Measurements from ENCODE around the gene F13A1. TPM values are rescaled to one million over a fixed set of nuclear protein-coding genes. Genes with fewer than 3 reads are reported as not detected.

Gene F13A1
- total RNA-seq = 24.3 TPM
- polyA plus RNA-seq = 22.5 TPM
- long read RNA-seq, donor 1, partial matches to known transcripts = 5 of 6 reads
- long read RNA-seq, donor 1, other reads (novel, unspliced or antisense) = 0 of 6 reads
- long read RNA-seq, donor 2 = 0 reads
- long read RNA-seq, donor 3, transcript F13A1-201 (15 exons, 3,999 nt) = major isoform, 10 of 10 reads
- long read RNA-seq, donor 3, partial matches to known transcripts = 0 of 10 reads
- long read RNA-seq, donor 3, other reads (novel, unspliced or antisense) = 0 of 10 reads
- long read RNA-seq, donor 4, partial matches to known transcripts = 0 of 4 reads
- long read RNA-seq, donor 4, other reads (novel, unspliced or antisense) = 0 of 4 reads
- long read RNA-seq, donor 5, transcript F13A1-201 (15 exons, 3,999 nt) = major isoform, 15 of 15 reads
- long read RNA-seq, donor 5, partial matches to known transcripts = 0 of 15 reads
- long read RNA-seq, donor 5, other reads (novel, unspliced or antisense) = 0 of 15 reads
- long read RNA-seq, donor 6, transcript F13A1-201 (15 exons, 3,999 nt) = major isoform, 7 of 15 reads
- long read RNA-seq, donor 6, partial matches to known transcripts = 7 of 15 reads
- long read RNA-seq, donor 6, other reads (novel, unspliced or antisense) = 0 of 15 reads
- long read RNA-seq, donor 7, transcript F13A1-201 (15 exons, 3,999 nt) = major isoform, 11 of 12 reads
- long read RNA-seq, donor 7, partial matches to known transcripts = 0 of 12 reads
- long read RNA-seq, donor 7, other reads (novel, unspliced or antisense) = 0 of 12 reads
- long read RNA-seq, donor 8, partial matches to known transcripts = 0 of 3 reads
- long read RNA-seq, donor 8, other reads (novel, unspliced or antisense) = 0 of 3 reads
- long read RNA-seq, donor 9, partial matches to known transcripts = 0 of 4 reads
- long read RNA-seq, donor 9, other reads (novel, unspliced or antisense) = 0 of 4 reads
- long read RNA-seq, donor 10, transcript F13A1-201 (15 exons, 3,999 nt) = major isoform, 7 of 16 reads
- long read RNA-seq, donor 10, partial matches to known transcripts = 9 of 16 reads
- long read RNA-seq, donor 10, other reads (novel, unspliced or antisense) = 0 of 16 reads

GRCh38 chr6:6319952-6320811, at the start of gene F13A1:
Gene F13A1 (minus strand): TSS chr6:6320662. CDS start chr6:6318664, 1,998 bp downstream.
- Histone ChIP-seq H3K4me3 (ENCODE audit: low read length in 2 of 2) (no peak within 1 kb of the TSS), H3K36me3 (ENCODE audit: control insufficient read depth in 2 of 2, insufficient read depth in 2 of 2, low read length in 1 of 2) (no peaks in the 10 kb centered on the region), H3K4me1 (ENCODE audit: control insufficient read depth in 2 of 2, insufficient read depth in 2 of 2, low read length in 2 of 2) (peaks cover 0 to 5% of the 10 kb centered on the region in 2 donors), H3K27me3 (ENCODE audit: control insufficient read depth in 2 of 2, insufficient read depth in 1 of 2, low read length in 1 of 2) (peaks cover 20 to 48% of the 10 kb centered on the region in 2 donors), H3K9me3 (ENCODE audit: control insufficient read depth in 2 of 2, insufficient read depth in 1 of 2, low read length in 1 of 2) (no peaks in the 10 kb centered on the region), H3K27ac (ENCODE audit: low read depth in 1 of 2, low read length in 1 of 2) (no peak within 1 kb of the TSS)
- peak in 2 of 9 donors; percentile 18 to 24 for DNase-seq (ENCODE audit: low read depth in 6 of 9, low spot score in 9 of 9)
- 6% methylated on average over 39 of the region's 39 CpGs for WGBS

- Histone ChIP-seq H3K27ac (ENCODE audit: low read depth in 1 of 2, low read length in 1 of 2) (no peak overlapping the region), H3K27me3 (ENCODE audit: control insufficient read depth in 2 of 2, insufficient read depth in 1 of 2, low read length in 1 of 2) (no peaks in the 10 kb centered on the region), H3K4me1 (ENCODE audit: control insufficient read depth in 2 of 2, insufficient read depth in 2 of 2, low read length in 2 of 2) (no peaks in the 10 kb centered on the region), H3K9me3 (ENCODE audit: control insufficient read depth in 2 of 2, insufficient read depth in 1 of 2, low read length in 1 of 2) (no peaks in the 10 kb centered on the region), H3K36me3 (ENCODE audit: control insufficient read depth in 2 of 2, insufficient read depth in 2 of 2, low read length in 1 of 2) (no peaks in the 10 kb centered on the region), H3K4me3 (ENCODE audit: low read length in 2 of 2) (no peak overlapping the region)
- no peak for DNase-seq (ENCODE audit: low read depth in 6 of 9, low spot score in 9 of 9)
- WGBS = 96% methylated on average over 1 of the region's 1 CpG
These were observed 48.2 kb upstream of the F13A1 start for GRCh38 chr6:6368684-6369052.

- Histone ChIP-seq H3K4me3 (ENCODE audit: low read length in 2 of 2) (no peak overlapping the region), H3K27me3 (ENCODE audit: control insufficient read depth in 2 of 2, insufficient read depth in 1 of 2, low read length in 1 of 2) (no peaks in the 10 kb centered on the region), H3K27ac (ENCODE audit: low read depth in 1 of 2, low read length in 1 of 2) (no peak overlapping the region), H3K36me3 (ENCODE audit: control insufficient read depth in 2 of 2, insufficient read depth in 2 of 2, low read length in 1 of 2) (no peaks in the 10 kb centered on the region), H3K9me3 (ENCODE audit: control insufficient read depth in 2 of 2, insufficient read depth in 1 of 2, low read length in 1 of 2) (no peaks in the 10 kb centered on the region), H3K4me1 (ENCODE audit: control insufficient read depth in 2 of 2, insufficient read depth in 2 of 2, low read length in 2 of 2) (no peaks in the 10 kb centered on the region)
- 83% methylated on average over 3 of the region's 3 CpGs for WGBS
- no peak for DNase-seq (ENCODE audit: low read depth in 6 of 9, low spot score in 9 of 9)
These were observed 47.7 kb upstream of the F13A1 start for GRCh38 chr6:6368040-6368683.

- no peaks in the 10 kb centered on the region for H3K27me3 ChIP-seq (ENCODE audit: control insufficient read depth in 2 of 2, insufficient read depth in 1 of 2, low read length in 1 of 2)
- no peak for DNase-seq (ENCODE audit: low read depth in 6 of 9, low spot score in 9 of 9)
- no peak overlapping the region for H3K4me3 ChIP-seq (ENCODE audit: low read length in 2 of 2)
- no peaks in the 10 kb centered on the region for H3K9me3 ChIP-seq (ENCODE audit: control insufficient read depth in 2 of 2, insufficient read depth in 1 of 2, low read length in 1 of 2)
- no peak overlapping the region for H3K27ac ChIP-seq (ENCODE audit: low read depth in 1 of 2, low read length in 1 of 2)
- H3K36me3 ChIP-seq (ENCODE audit: control insufficient read depth in 2 of 2, insufficient read depth in 2 of 2, low read length in 1 of 2) = no peaks in the 10 kb centered on the region
- WGBS = 82% methylated on average over 8 of the region's 8 CpGs
- H3K4me1 ChIP-seq (ENCODE audit: control insufficient read depth in 2 of 2, insufficient read depth in 2 of 2, low read length in 2 of 2) = no peaks in the 10 kb centered on the region
These were observed 46.3 kb upstream of the F13A1 start for GRCh38 chr6:6366803-6367202.

- no peaks in the 10 kb centered on the region for H3K4me1 ChIP-seq (ENCODE audit: control insufficient read depth in 2 of 2, insufficient read depth in 2 of 2, low read length in 2 of 2)
- H3K27ac ChIP-seq (ENCODE audit: low read depth in 1 of 2, low read length in 1 of 2) = no peak overlapping the region
- no peaks in the 10 kb centered on the region for H3K36me3 ChIP-seq (ENCODE audit: control insufficient read depth in 2 of 2, insufficient read depth in 2 of 2, low read length in 1 of 2)
- H3K27me3 ChIP-seq (ENCODE audit: control insufficient read depth in 2 of 2, insufficient read depth in 1 of 2, low read length in 1 of 2) = no peaks in the 10 kb centered on the region
- no peak overlapping the region for H3K4me3 ChIP-seq (ENCODE audit: low read length in 2 of 2)
- H3K9me3 ChIP-seq (ENCODE audit: control insufficient read depth in 2 of 2, insufficient read depth in 1 of 2, low read length in 1 of 2) = no peaks in the 10 kb centered on the region
- no peak for DNase-seq (ENCODE audit: low read depth in 6 of 9, low spot score in 9 of 9)
- WGBS = 97% methylated on average over 4 of the region's 4 CpGs
These were observed 44.8 kb upstream of the F13A1 start for GRCh38 chr6:6365242-6365641.

- Histone ChIP-seq H3K27me3 (ENCODE audit: control insufficient read depth in 2 of 2, insufficient read depth in 1 of 2, low read length in 1 of 2) (no peaks in the 10 kb centered on the region), H3K36me3 (ENCODE audit: control insufficient read depth in 2 of 2, insufficient read depth in 2 of 2, low read length in 1 of 2) (no peaks in the 10 kb centered on the region), H3K9me3 (ENCODE audit: control insufficient read depth in 2 of 2, insufficient read depth in 1 of 2, low read length in 1 of 2) (no peaks in the 10 kb centered on the region), H3K4me3 (ENCODE audit: low read length in 2 of 2) (no peak overlapping the region), H3K4me1 (ENCODE audit: control insufficient read depth in 2 of 2, insufficient read depth in 2 of 2, low read length in 2 of 2) (no peaks in the 10 kb centered on the region), H3K27ac (ENCODE audit: low read depth in 1 of 2, low read length in 1 of 2) (no peak overlapping the region)
- DNase-seq (ENCODE audit: low read depth in 6 of 9, low spot score in 9 of 9) = no peak
- WGBS = 71% methylated on average over 5 of the region's 5 CpGs
These were observed 41.8 kb upstream of the F13A1 start for GRCh38 chr6:6362056-6362840.

- Histone ChIP-seq H3K27ac (ENCODE audit: low read depth in 1 of 2, low read length in 1 of 2) (no peak overlapping the region), H3K9me3 (ENCODE audit: control insufficient read depth in 2 of 2, insufficient read depth in 1 of 2, low read length in 1 of 2) (no peaks in the 10 kb centered on the region), H3K4me3 (ENCODE audit: low read length in 2 of 2) (no peak overlapping the region), H3K36me3 (ENCODE audit: control insufficient read depth in 2 of 2, insufficient read depth in 2 of 2, low read length in 1 of 2) (no peaks in the 10 kb centered on the region), H3K4me1 (ENCODE audit: control insufficient read depth in 2 of 2, insufficient read depth in 2 of 2, low read length in 2 of 2) (no peaks in the 10 kb centered on the region), H3K27me3 (ENCODE audit: control insufficient read depth in 2 of 2, insufficient read depth in 1 of 2, low read length in 1 of 2) (peaks cover 0 to 3% of the 10 kb centered on the region in 2 donors)
- DNase-seq (ENCODE audit: low read depth in 6 of 9, low spot score in 9 of 9) = no peak
- WGBS = 97% methylated on average over 3 of the region's 3 CpGs
These were observed 37.1 kb upstream of the F13A1 start for GRCh38 chr6:6357530-6357929.

- Histone ChIP-seq H3K9me3 (ENCODE audit: control insufficient read depth in 2 of 2, insufficient read depth in 1 of 2, low read length in 1 of 2) (no peaks in the 10 kb centered on the region), H3K36me3 (ENCODE audit: control insufficient read depth in 2 of 2, insufficient read depth in 2 of 2, low read length in 1 of 2) (no peaks in the 10 kb centered on the region), H3K27ac (ENCODE audit: low read depth in 1 of 2, low read length in 1 of 2) (no peak overlapping the region), H3K4me1 (ENCODE audit: control insufficient read depth in 2 of 2, insufficient read depth in 2 of 2, low read length in 2 of 2) (no peaks in the 10 kb centered on the region), H3K4me3 (ENCODE audit: low read length in 2 of 2) (no peak overlapping the region), H3K27me3 (ENCODE audit: control insufficient read depth in 2 of 2, insufficient read depth in 1 of 2, low read length in 1 of 2) (peaks cover 0 to 3% of the 10 kb centered on the region in 2 donors)
- no peak for DNase-seq (ENCODE audit: low read depth in 6 of 9, low spot score in 9 of 9)
- WGBS = 83% methylated on average over 6 of the region's 6 CpGs
These were observed 36.6 kb upstream of the F13A1 start for GRCh38 chr6:6357032-6357431.
